Progenitor cell of endocrine pancreas (in vitro differentiated cells): ENCODE results near the gene LETMD1. TPM values are rescaled to one million over a fixed set of nuclear protein-coding genes. Genes with fewer than 3 reads are reported as not detected.
"Not testable (repeated sequence)": the region's sequence is repeated elsewhere in the genome, so short reads cannot be mapped to it uniquely, and the experiment has no call there.

ENCODE experiments used
- DNase-seq: peaks from one replicate; pipeline ENCODE4 v3.0.0; 2021; ENCODE audit warnings: low spot score; ENCODE audit not compliant: unreplicated experiment
- H3K27ac Mint-ChIP-seq: 2 replicates; pipeline ENCODE4 v1.8.0; 2021; ENCODE audit warnings: mild to moderate bottlenecking, moderate library complexity, mixed read lengths
- H3K27me3 Mint-ChIP-seq: 2 replicates; pipeline ENCODE4 v1.8.0; 2021; ENCODE audit warnings: mixed read lengths
- H3K36me3 Mint-ChIP-seq: 2 replicates; pipeline ENCODE4 v1.8.0; 2022; ENCODE audit warnings: mixed read lengths; ENCODE audit not compliant: insufficient read depth
- H3K4me1 Mint-ChIP-seq: 2 replicates; pipeline ENCODE4 v1.8.0; 2021; ENCODE audit warnings: low read depth, mixed read lengths
- H3K4me3 Mint-ChIP-seq: 2 replicates; pipeline ENCODE4 v1.8.0; 2021; ENCODE audit warnings: low read depth, mild to moderate bottlenecking, moderate library complexity, mixed read lengths
- H3K9me3 Mint-ChIP-seq: 2 replicates; pipeline ENCODE4 v1.8.0; 2021; ENCODE audit warnings: low read depth, mixed read lengths
- total RNA-seq: library from RNA; stranded (reverse); gene quantifications from 2 replicates; pipeline ENCODE4 v1.2.1, GENCODE V29; 2021
- TF ChIP-seq, protein P1 (sequence below): fragments of 200-600 bp; sonication (generic); IDR thresholded peaks from one replicate; pipeline ENCODE4 v1.5.0; 2021; ENCODE audit warnings: antibody characterized with exemption, mild to moderate bottlenecking; ENCODE audit not compliant: unreplicated experiment

Gene LETMD1
- total RNA-seq, 1 donor from 2014 or later: 58.0 TPM

DNA sequence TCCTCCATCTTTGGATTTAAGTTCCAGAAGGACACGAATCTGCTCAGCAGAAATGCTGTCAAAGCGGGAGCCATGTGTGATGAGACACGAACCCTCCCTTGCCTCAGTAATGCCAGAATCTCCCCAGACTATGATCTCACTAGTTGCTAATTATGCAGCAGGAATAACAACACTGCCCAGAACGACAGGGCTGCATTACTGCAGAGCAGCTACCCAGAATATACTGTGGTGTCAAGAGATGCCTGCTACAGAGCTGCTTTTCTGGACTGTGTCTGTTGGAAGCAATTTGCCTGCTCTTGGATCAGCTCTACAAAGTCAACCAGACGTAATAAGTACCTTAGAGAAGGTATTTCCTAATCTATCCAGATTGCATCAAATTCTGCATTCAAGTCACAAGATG, 29.8 kb downstream of the LETMD1 start:
- Mint-ChIP-seq H3K4me3 (no peak overlapping the region), H3K36me3 (peaks cover 20% of the 10 kb centered on the region), H3K27ac (no peak overlapping the region), H3K4me1 (peaks cover 20% of the 10 kb centered on the region), H3K9me3 (no peaks in the 10 kb centered on the region), H3K27me3 (no peaks in the 10 kb centered on the region)
- DNase-seq: no peak
- TF ChIP-seq, protein P1, sequence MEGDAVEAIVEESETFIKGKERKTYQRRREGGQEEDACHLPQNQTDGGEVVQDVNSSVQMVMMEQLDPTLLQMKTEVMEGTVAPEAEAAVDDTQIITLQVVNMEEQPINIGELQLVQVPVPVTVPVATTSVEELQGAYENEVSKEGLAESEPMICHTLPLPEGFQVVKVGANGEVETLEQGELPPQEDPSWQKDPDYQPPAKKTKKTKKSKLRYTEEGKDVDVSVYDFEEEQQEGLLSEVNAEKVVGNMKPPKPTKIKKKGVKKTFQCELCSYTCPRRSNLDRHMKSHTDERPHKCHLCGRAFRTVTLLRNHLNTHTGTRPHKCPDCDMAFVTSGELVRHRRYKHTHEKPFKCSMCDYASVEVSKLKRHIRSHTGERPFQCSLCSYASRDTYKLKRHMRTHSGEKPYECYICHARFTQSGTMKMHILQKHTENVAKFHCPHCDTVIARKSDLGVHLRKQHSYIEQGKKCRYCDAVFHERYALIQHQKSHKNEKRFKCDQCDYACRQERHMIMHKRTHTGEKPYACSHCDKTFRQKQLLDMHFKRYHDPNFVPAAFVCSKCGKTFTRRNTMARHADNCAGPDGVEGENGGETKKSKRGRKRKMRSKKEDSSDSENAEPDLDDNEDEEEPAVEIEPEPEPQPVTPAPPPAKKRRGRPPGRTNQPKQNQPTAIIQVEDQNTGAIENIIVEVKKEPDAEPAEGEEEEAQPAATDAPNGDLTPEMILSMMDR: no peak

DNA sequence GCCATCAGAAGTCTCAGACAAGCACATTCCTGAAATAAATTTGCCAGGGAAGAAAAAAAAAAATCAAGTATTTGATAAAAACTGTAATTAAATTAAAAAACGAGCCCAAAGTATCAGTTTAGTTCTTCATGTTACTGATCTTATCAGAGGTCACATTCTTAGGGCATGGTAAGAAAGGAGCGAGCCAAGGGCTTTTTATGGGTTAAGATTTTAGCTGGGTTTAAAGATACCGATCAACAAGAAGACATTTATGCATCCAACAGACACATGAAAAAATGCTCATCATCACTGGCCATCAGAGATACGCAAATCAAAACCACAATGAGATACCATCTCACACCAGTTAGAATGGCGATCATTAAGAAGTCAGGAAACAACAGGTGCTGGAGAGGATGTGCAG, 30.2 kb downstream of the LETMD1 start:
- Mint-ChIP-seq H3K36me3 (peaks cover 19% of the 10 kb centered on the region), H3K4me1 (peaks cover 20% of the 10 kb centered on the region)
- H3K9me3 Mint-ChIP-seq, DNase-seq, H3K27me3 Mint-ChIP-seq, H3K4me3 Mint-ChIP-seq, H3K27ac Mint-ChIP-seq: not testable (repeated sequence)

DNA sequence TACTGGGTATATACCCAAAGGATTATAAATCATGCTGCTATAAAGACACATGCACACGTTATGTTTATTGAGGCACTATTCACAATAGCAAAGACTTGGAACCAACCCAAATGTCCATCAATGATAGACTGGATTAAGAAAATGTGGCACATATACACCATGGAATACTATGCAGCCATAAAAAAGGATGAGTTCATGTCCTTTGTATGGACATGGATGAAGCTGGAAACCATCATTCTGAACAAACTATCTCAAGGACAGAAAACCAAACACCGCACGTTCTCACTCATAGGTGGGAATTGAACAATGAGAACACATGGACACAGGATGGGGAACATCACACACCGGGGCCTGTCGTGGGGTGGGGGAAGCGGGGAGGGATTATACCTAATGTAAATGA, 30.7 kb downstream of the LETMD1 start:
- Mint-ChIP-seq H3K4me1 (peaks cover 23% of the 10 kb centered on the region), H3K36me3 (peaks cover 15% of the 10 kb centered on the region), H3K27ac (peak overlapping the region; percentile 77)
- not testable (repeated sequence) for H3K4me3 Mint-ChIP-seq, H3K9me3 Mint-ChIP-seq, DNase-seq, H3K27me3 Mint-ChIP-seq

DNA sequence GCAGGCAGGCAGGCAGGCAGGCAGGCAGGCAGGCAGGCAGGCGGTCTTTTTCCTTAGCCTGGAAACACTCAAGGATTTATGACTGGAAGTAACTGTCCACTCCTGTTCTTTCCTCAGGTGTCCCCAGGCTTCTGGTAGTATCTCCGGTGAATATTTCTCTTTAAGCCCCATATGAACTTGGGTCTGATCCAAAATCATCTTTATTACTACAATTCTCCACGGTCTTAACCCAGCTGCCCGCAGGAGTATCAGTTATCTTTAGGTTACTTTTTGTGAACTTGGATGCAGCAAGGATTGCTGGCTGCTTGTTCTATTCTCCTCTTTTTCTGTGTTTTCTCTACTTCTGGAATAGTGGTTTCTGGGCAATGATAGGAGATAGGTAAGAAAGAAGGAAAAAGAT, 32.0 kb downstream of the LETMD1 start:
- peaks cover 14% of the 10 kb centered on the region for H3K36me3 Mint-ChIP-seq
- no peaks in the 10 kb centered on the region for H3K9me3 Mint-ChIP-seq
- no peaks in the 10 kb centered on the region for H3K27me3 Mint-ChIP-seq
- TF ChIP-seq, protein P1: no peak
- no peak overlapping the region for H3K4me3 Mint-ChIP-seq
- H3K27ac Mint-ChIP-seq: peak overlapping the region; percentile 59
- DNase-seq: no peak
- H3K4me1 Mint-ChIP-seq: peaks cover 23% of the 10 kb centered on the region

DNA sequence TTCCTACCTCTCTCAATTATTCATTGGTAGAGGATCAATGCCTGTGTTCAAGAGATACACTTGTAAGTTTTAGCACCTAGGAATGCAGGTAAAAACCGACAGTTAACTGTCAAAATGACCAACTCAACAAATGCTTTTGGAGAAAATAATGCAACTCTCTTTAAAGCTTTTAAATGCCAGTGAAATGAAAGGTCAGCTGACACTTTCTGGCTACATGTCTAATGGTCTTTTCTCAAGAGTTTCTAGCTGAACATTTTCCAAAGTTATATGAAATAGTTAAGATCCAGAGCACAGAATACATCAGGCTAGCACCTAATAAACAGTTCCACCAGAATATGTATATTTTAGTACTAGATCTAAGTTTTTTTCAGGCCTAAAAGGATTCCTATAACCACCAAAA, 33.3 kb downstream of the LETMD1 start:
- H3K4me3 Mint-ChIP-seq: peak overlapping the region; percentile 99
- H3K9me3 Mint-ChIP-seq: no peaks in the 10 kb centered on the region
- no peak for DNase-seq
- H3K4me1 Mint-ChIP-seq: peaks cover 23% of the 10 kb centered on the region
- H3K27me3 Mint-ChIP-seq: no peaks in the 10 kb centered on the region
- TF ChIP-seq, protein P1: no peak
- peaks cover 14% of the 10 kb centered on the region for H3K36me3 Mint-ChIP-seq
- no peak overlapping the region for H3K27ac Mint-ChIP-seq

DNA sequence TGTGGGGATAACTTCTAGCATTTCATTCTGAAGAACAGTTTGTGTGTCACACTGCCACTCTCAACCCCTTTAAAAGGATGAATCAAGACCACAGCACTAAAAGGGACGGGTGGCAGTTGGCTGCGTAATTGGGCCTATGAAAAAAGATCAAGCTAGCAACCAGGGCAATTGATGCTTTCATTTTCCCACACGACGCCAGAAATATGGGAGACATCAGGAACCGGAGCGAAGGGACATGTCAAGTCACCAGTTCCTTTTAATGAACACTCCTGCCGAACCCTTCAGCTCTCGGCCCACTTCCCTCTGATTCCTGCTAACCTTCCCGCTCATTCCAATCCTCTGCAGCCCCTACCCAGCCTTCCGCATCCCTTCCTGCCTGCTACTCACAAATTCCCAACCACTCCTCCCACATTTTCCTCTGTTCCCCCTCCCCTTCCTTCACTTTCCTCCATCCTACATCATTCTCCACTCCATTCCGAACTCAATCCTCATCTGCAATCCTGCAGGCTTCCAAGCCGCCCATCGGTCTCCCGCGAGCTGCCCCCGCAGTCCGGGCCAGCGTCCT, 34.5 kb downstream of the LETMD1 start:
- Mint-ChIP-seq H3K4me1 (peaks cover 23% of the 10 kb centered on the region), H3K27me3 (no peaks in the 10 kb centered on the region), H3K9me3 (no peaks in the 10 kb centered on the region), H3K27ac (peak overlapping the region; percentile 98), H3K36me3 (peaks cover 14% of the 10 kb centered on the region), H3K4me3 (peak overlapping the region; percentile 99)
- TF ChIP-seq, protein P1: no peak
- DNase-seq: no peak
